ENCODE measurements around the gene SLC18B1. TPM values are rescaled to one million over a fixed set of nuclear protein-coding genes. Genes with fewer than 3 reads are reported as not detected.
A peak's percentile ranks its signal among the peaks of the same experiment; 100 is the strongest.

Gene SLC18B1
- total RNA-seq, 2 experiments from 2014 or later = 5.8 to 6.0 TPM

DNA sequence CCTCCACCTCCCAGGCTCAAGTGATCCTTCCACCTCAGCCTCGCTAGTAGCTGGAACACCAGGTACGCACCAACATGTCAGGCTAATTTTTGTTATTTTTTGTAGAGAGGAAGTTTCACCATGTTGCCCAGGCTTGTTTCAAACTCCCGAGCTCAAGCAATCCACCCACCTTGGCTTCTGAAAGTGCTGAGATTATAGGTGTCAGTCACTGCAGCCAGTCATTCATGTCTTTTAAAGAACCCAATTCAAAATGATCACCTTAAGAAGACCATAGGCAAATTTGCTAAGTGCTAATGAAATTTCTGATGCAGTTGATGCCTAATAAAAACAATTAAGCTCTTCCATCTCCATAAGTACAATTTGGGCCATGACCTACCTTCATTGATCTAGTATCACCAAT is 38.2 kb downstream of the SLC18B1 start:
- intact Hi-C loops (cut with micrococcal nuclease; ENCODE audit: unreplicated experiment) = loop anchor here (5.0 to 10.0 kb wide), 3 partner anchors 248 to 845 kb away; partner anchors contain the start of gene STX7
- H3K27ac ChIP-seq (ENCODE audit: low read depth, low read length, poor library complexity, severe bottlenecking) = peak overlapping the region; percentile 37
- peak; percentile 27 for DNase-seq (ENCODE audit: low spot score)
- CTCF ChIA-PET (ENCODE audit: unreplicated experiment) = no interaction called here
- peak overlapping the region; percentile 23 for H3K4me3 ChIP-seq (ENCODE audit: low read depth, low read length, poor library complexity, severe bottlenecking)
- peak overlapping the region; percentile 96 for H3K4me2 ChIP-seq (ENCODE audit: low read length)
- POLR2A ChIA-PET = interaction anchor here (0.8 to 4.6 kb wide), 9 partner anchors 38 to 842 kb away, joined by 3 to 21 read pairs (median 4); partner anchors contain the start of genes RPS12 and SLC18B1
- H4K20me1 ChIP-seq (ENCODE audit: insufficient read depth, low read length) = no peaks in the 10 kb centered on the region
- peak overlapping the region; percentile 74 for H2AFZ ChIP-seq (ENCODE audit: low read length)
- H3K9me3 ChIP-seq (ENCODE audit: low read length) = no peaks in the 10 kb centered on the region
- TF ChIP-seq, protein P1, sequence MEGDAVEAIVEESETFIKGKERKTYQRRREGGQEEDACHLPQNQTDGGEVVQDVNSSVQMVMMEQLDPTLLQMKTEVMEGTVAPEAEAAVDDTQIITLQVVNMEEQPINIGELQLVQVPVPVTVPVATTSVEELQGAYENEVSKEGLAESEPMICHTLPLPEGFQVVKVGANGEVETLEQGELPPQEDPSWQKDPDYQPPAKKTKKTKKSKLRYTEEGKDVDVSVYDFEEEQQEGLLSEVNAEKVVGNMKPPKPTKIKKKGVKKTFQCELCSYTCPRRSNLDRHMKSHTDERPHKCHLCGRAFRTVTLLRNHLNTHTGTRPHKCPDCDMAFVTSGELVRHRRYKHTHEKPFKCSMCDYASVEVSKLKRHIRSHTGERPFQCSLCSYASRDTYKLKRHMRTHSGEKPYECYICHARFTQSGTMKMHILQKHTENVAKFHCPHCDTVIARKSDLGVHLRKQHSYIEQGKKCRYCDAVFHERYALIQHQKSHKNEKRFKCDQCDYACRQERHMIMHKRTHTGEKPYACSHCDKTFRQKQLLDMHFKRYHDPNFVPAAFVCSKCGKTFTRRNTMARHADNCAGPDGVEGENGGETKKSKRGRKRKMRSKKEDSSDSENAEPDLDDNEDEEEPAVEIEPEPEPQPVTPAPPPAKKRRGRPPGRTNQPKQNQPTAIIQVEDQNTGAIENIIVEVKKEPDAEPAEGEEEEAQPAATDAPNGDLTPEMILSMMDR (conservative IDR thresholded peaks at IDR 0.05; ENCODE audit: low read length) = no peak
- TF ChIP-seq EZH2phosphoT487 (IDR thresholded peaks at IDR 0.05; ENCODE audit: borderline replicate concordance, low read depth, low read length) = no peak
- H3K79me2 ChIP-seq (ENCODE audit: insufficient read depth, low read depth, low read length) = peaks cover 34% of the 10 kb centered on the region; the same call in 1 of the 2 replicates
- H3K36me3 ChIP-seq (ENCODE audit: insufficient read depth, low read length) = no peaks in the 10 kb centered on the region
- H3K4me1 ChIP-seq (ENCODE audit: insufficient read depth, low read length, poor library complexity, severe bottlenecking) = peaks cover 80% of the 10 kb centered on the region
- H3K9me2 ChIP-seq (ENCODE audit: insufficient read depth, low read length) = no peaks in the 10 kb centered on the region
- no TSS peak for BruUV-seq (replicated peaks)

DNA sequence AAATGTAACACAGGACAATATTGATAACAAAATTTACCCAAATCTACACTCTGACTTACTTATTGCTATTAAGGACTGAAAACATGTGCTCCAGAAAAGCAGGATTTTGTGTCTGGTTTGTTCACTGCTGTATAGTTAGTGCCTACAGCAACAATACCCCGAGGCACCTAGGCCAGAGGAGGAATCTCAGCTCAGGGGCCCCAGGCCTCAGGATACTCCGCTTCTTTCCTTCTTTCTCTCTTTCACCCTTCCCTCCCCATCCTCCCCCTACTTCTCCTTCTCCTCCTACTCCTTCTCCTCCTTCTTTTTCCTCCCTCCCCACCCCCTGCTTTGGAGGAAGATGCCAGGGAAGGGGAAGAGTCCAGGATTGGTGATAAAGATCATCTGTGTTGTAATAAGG is 39.7 kb downstream of the SLC18B1 start:
- H3K4me1 ChIP-seq (ENCODE audit: insufficient read depth, low read length, poor library complexity, severe bottlenecking) = peaks cover 77% of the 10 kb centered on the region
- ChIA-PET POLR2A (interaction anchor here (1.0 to 4.6 kb wide), 5 partner anchors 9 to 246 kb away, joined by 4 to 21 read pairs (median 8); partner anchors contain the start of genes RPS12 and STX7), CTCF (ENCODE audit: unreplicated experiment) (no interaction called here)
- peak overlapping the region; percentile 65 for H3K4me3 ChIP-seq (ENCODE audit: low read depth, low read length, poor library complexity, severe bottlenecking)
- peaks cover 34% of the 10 kb centered on the region; the same call in 1 of the 2 replicates for H3K79me2 ChIP-seq (ENCODE audit: insufficient read depth, low read depth, low read length)
- H3K9me2 ChIP-seq (ENCODE audit: insufficient read depth, low read length) = no peaks in the 10 kb centered on the region
- no peaks in the 10 kb centered on the region for H3K9me3 ChIP-seq (ENCODE audit: low read length)
- H4K20me1 ChIP-seq (ENCODE audit: insufficient read depth, low read length) = no peaks in the 10 kb centered on the region
- peak overlapping the region; percentile 96 for H3K4me2 ChIP-seq (ENCODE audit: low read length)
- H3K36me3 ChIP-seq (ENCODE audit: insufficient read depth, low read length) = peaks cover 13% of the 10 kb centered on the region; the same call in 1 of the 2 replicates
- no peak for DNase-seq (ENCODE audit: low spot score)
- no TSS peak for BruUV-seq (replicated peaks)
- intact Hi-C loops (cut with micrococcal nuclease; ENCODE audit: unreplicated experiment) = loop anchor here (10.0 kb wide), 1 partner anchor 484 kb away; no protein-coding TSS in a partner anchor
- H2AFZ ChIP-seq (ENCODE audit: low read length) = peak overlapping the region; percentile 71
- TF ChIP-seq, protein P1 (conservative IDR thresholded peaks at IDR 0.05; ENCODE audit: low read length) = no peak
- TF ChIP-seq EZH2phosphoT487 (IDR thresholded peaks at IDR 0.05; ENCODE audit: borderline replicate concordance, low read depth, low read length) = no peak
- peak overlapping the region; percentile 80 for H3K27ac ChIP-seq (ENCODE audit: low read depth, low read length, poor library complexity, severe bottlenecking)

DNA sequence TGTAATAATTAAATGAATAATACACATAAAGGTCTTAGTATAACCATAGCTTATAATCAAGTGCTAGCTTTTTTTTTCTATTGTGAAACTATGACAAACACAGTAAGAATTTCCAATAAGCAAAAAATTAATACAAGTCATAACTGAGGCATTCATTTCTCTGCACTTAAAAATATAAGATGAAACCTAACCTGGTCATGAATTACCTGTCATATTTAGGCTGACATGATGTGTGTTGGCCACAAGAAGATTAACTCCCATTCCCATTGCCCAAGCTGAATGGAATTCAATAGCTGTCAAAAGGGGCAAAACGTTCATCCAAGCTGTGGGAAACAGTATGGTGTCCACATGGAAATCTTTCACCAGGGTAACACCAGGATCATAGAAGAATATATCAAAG is 46.2 kb downstream of the SLC18B1 start:
- CTCF ChIA-PET (ENCODE audit: unreplicated experiment) = interaction anchor here (0.8 kb wide), 1 partner anchor 24 kb away, joined by 3 read pairs; no protein-coding TSS in a partner anchor

More for the DNA sequence above, 46.2 kb downstream of the SLC18B1 start:
- Histone ChIP-seq H4K20me1 (ENCODE audit: insufficient read depth, low read length) (no peaks in the 10 kb centered on the region), H3K36me3 (ENCODE audit: insufficient read depth, low read length) (peaks cover 70% of the 10 kb centered on the region), H3K9me3 (ENCODE audit: low read length) (no peaks in the 10 kb centered on the region), H3K27ac (ENCODE audit: low read depth, low read length, poor library complexity, severe bottlenecking) (no peak overlapping the region), H3K4me2 (ENCODE audit: low read length) (no peak overlapping the region), H3K4me1 (ENCODE audit: insufficient read depth, low read length, poor library complexity, severe bottlenecking) (peaks cover 28% of the 10 kb centered on the region), H3K4me3 (ENCODE audit: low read depth, low read length, poor library complexity, severe bottlenecking) (no peak overlapping the region), H3K79me2 (ENCODE audit: insufficient read depth, low read depth, low read length) (peaks cover 14% of the 10 kb centered on the region; the same call in 1 of the 2 replicates), H3K9me2 (ENCODE audit: insufficient read depth, low read length) (no peaks in the 10 kb centered on the region), H2AFZ (ENCODE audit: low read length) (no peak overlapping the region)
- POLR2A ChIA-PET = interaction anchor here (0.7 to 2.0 kb wide), 4 partner anchors 9 to 90 kb away, joined by 3 to 13 read pairs (median 5); partner anchors contain the start of gene SLC18B1
- intact Hi-C loops (cut with micrococcal nuclease; ENCODE audit: unreplicated experiment) = loop anchor here (10.0 kb wide), 1 partner anchor 477 kb away; no protein-coding TSS in a partner anchor
- DNase-seq (ENCODE audit: low spot score) = no peak
- BruUV-seq (replicated peaks) = no TSS peak
- no peak for TF ChIP-seq EZH2phosphoT487 (IDR thresholded peaks at IDR 0.05; ENCODE audit: borderline replicate concordance, low read depth, low read length)
- TF ChIP-seq, protein P1 (conservative IDR thresholded peaks at IDR 0.05; ENCODE audit: low read length) = no peak
